Vagina (tissue), 2 donors: ENCODE results near the gene URM1. TPM values are rescaled to one million over a fixed set of nuclear protein-coding genes. Genes with fewer than 3 reads are reported as not detected.
"Not testable (repeated sequence)": the region's sequence is repeated elsewhere in the genome, so short reads cannot be mapped to it uniquely, and the experiment has no call there.

Source experiments
- DNase-seq, 2 donors: peaks; one replicate each; pipeline ENCODE4 v3.0.0-alpha.2; 2017; ENCODE audit errors: extremely low spot score in 2 of 2
- H3K27ac ChIP-seq: fragments of 200-600 bp; sonication (generic); one replicate; pipeline ENCODE4 v1.5.1; 2019
- H3K27me3 ChIP-seq: fragments of 200-600 bp; sonication (generic); one replicate; pipeline ENCODE4 v1.5.1; 2019
- H3K36me3 ChIP-seq, 2 donors: fragments of 200-600 bp; sonication (generic); one replicate each; pipeline ENCODE4 v1.5.1; 2017 to 2019
- H3K4me1 ChIP-seq: fragments of 200-600 bp; sonication (generic); one replicate; pipeline ENCODE4 v1.5.1; 2019
- H3K4me3 ChIP-seq, 2 donors: fragments of 200-600 bp; sonication (generic); 1 replicate in 1 of 2; 2 replicates in 1 of 2; pipeline ENCODE4 v1.5.1; 2016 to 2019
- H3K9me3 ChIP-seq: fragments of 200-600 bp; sonication (generic); one replicate; pipeline ENCODE4 v1.5.1; 2019
- POLR2A ChIP-seq, 2 donors: fragments of 450-650 bp; IDR thresholded peaks; one replicate each; pipeline ENCODE4 v1.6.1; 2017; ENCODE audit warnings: antibody characterized with exemption in 2 of 2, mild to moderate bottlenecking in 2 of 2, moderate library complexity in 2 of 2
- POLR2AphosphoS5 ChIP-seq, 2 donors: sonication (generic); formaldehyde crosslinking; IDR thresholded peaks; one replicate each; pipeline ENCODE4 v1.9.0; 2017; ENCODE audit warnings: antibody characterized with exemption in 2 of 2, mild to moderate bottlenecking in 2 of 2, low read depth in 1 of 2; ENCODE audit not compliant: insufficient read depth in 1 of 2
- intact Hi-C: fragments of 100-400 bp; cut with DNase I; formaldehyde crosslinking; loops from one replicate; pipeline ENCODE4 v1.15.1; 2023
- total RNA-seq: library from RNA; depleted of rRNA; stranded (reverse); fragments of >200 nt; gene quantifications from one replicate; pipeline ENCODE4 v1.2.3, GENCODE V29; 2016
- TF ChIP-seq, protein P1 (sequence below), 3 experiments: fragments of 450-650 bp in 2 of 3; fragments of 200-600 bp in 1 of 3; sonication (generic) in 1 of 3; IDR thresholded peaks; one replicate each; pipeline ENCODE4 v1.5.1; 2017 to 2019; ENCODE audit warnings: antibody characterized with exemption in 3 of 3, mild to moderate bottlenecking in 2 of 3, moderate library complexity in 2 of 3

Gene URM1
- total RNA-seq, 1 donor from 2014 or later = 15.2 TPM

DNA sequence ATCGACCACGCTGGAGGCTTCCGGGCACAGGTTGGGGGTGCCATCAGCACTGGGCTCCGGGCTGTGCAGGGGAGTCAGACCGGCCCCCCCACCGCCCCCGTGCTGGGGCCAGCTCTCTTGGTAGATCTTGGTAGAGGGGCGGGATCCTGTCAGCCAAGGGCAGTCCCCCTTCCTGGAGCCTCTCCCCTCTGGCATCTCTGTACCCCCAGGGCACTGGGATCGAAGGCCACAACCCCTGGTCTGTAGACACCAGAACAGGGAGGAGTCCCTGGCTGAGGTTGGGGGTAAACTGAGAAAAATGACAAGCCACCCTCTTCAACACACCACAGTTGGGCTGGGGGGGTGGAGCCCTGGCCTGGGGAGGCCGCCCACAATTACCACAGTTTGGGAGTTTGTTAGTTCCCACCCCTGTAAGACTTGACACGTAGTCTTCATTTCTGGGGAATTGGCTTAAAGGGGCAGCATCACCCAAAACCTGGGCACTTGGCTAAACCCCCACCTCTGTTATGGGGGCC lies 50.4 kb downstream of the URM1 start:
- intact Hi-C loops = no loop called here

DNA sequence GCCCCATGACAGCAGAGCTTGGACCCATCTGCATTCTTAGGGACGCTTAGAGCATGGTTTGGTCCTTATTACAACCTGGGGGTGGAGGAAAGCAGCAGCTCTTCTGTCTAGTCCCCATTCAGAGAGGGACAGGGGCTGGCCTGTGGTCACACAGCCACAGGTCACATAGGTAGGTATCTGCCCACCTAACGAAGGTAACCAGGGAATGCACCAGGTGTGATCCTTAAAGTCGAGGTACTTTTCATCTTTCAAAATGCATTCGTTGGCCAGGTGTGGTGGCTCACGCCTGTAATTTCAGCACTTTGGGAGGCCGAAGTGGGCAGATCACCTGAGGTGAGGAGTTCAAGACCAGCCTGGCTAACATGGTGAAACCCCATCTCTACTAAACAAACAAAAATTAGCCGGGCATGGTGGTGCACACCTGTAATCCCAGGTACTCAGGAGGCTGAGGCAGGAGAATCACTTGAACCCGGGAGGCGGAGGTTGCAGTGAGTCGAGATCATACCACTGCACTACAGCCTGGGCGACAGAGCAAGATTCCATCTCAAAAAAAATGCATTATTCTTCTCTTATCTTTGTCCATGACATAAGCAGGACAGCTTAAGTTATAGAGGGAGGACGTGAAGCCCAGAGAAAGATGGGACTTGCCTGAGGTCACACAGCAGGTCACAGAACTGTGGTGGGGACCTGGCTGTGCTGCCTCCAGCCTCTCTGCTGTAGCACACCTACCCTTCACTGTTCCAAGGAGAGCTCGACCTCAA lies 51.0 kb downstream of the URM1 start:
- H3K36me3 ChIP-seq, intact Hi-C loops: not testable (repeated sequence)
- H3K4me3 ChIP-seq = peak overlapping the region; percentile 67 to 85

More for the DNA sequence above, 50.4 kb downstream of the URM1 start:
- no peak for TF ChIP-seq POLR2AphosphoS5 (IDR thresholded peaks at IDR 0.05; ENCODE audit: insufficient read depth in 1 of 2, low read depth in 1 of 2)
- TF ChIP-seq, protein P1, sequence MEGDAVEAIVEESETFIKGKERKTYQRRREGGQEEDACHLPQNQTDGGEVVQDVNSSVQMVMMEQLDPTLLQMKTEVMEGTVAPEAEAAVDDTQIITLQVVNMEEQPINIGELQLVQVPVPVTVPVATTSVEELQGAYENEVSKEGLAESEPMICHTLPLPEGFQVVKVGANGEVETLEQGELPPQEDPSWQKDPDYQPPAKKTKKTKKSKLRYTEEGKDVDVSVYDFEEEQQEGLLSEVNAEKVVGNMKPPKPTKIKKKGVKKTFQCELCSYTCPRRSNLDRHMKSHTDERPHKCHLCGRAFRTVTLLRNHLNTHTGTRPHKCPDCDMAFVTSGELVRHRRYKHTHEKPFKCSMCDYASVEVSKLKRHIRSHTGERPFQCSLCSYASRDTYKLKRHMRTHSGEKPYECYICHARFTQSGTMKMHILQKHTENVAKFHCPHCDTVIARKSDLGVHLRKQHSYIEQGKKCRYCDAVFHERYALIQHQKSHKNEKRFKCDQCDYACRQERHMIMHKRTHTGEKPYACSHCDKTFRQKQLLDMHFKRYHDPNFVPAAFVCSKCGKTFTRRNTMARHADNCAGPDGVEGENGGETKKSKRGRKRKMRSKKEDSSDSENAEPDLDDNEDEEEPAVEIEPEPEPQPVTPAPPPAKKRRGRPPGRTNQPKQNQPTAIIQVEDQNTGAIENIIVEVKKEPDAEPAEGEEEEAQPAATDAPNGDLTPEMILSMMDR (IDR thresholded peaks at IDR 0.05) = no peak
- TF ChIP-seq POLR2A (IDR thresholded peaks at IDR 0.05) = no peak
- Histone ChIP-seq H3K4me3 (peak overlapping the region; percentile 67 to 85), H3K4me1 (peaks cover 27% of the 10 kb centered on the region), H3K27me3 (no peaks in the 10 kb centered on the region), H3K36me3 (peaks cover 0 to 6% of the 10 kb centered on the region in 2 donors), H3K27ac (peak overlapping the region; percentile 94), H3K9me3 (no peaks in the 10 kb centered on the region)
- DNase-seq = no peak

DNA sequence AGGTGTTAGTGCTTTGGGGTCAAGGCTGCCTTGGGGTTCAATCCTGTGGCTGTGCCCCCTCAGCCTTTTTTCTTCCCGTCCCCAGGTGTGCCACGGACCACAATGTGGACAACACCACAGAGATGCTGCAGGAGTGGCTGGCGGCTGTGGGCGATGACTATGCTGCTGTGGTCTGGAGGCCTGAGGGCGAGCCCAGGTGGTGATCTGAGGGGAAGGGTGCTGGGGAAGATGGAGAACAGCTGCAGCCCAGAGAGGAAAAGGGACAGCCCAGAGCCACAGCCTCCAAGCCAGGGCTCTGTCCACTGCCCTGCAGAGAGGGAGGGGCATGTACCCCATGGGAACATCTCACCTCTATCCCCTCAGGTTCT lies 51.6 kb downstream of the URM1 start:
- H3K4me3 ChIP-seq = no peak overlapping the region
- no peaks in the 10 kb centered on the region for H3K9me3 ChIP-seq
- H3K4me1 ChIP-seq = peaks cover 27% of the 10 kb centered on the region
- TF ChIP-seq POLR2AphosphoS5 (IDR thresholded peaks at IDR 0.05; ENCODE audit: insufficient read depth in 1 of 2, low read depth in 1 of 2) (no peak), POLR2A (IDR thresholded peaks at IDR 0.05) (no peak)
- TF ChIP-seq, protein P1 (IDR thresholded peaks at IDR 0.05) = no peak
- no peak overlapping the region for H3K27ac ChIP-seq
- peaks cover 0 to 6% of the 10 kb centered on the region in 2 donors for H3K36me3 ChIP-seq
- no peaks in the 10 kb centered on the region for H3K27me3 ChIP-seq
- DNase-seq = no peak
- intact Hi-C loops = no loop called here

More for the DNA sequence above, 51.0 kb downstream of the URM1 start:
- peaks cover 27% of the 10 kb centered on the region for H3K4me1 ChIP-seq
- H3K27me3 ChIP-seq, H3K9me3 ChIP-seq, DNase-seq: not testable (repeated sequence)
- H3K27ac ChIP-seq = peak overlapping the region; percentile 94

DNA sequence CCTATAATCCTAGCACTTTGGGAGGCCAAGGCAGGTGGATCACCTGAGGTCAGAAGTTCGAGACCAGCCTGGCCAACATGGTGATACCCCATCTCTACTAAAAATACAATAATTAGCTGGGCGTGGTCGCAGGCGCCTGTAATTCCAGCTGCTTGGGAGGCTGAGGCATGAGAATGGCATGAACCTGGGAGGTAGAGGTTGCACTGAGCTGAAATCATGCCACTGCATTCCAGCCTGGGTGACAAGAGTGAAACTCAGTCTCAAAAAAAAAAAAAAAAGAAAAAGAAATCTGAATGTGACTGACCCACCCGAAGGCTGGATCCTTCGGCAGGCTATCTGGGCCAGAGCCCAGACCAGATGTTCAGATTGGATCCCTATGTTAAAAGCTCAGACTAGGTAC lies 52.2 kb downstream of the URM1 start:
- H3K27ac ChIP-seq, H3K36me3 ChIP-seq, DNase-seq, intact Hi-C loops, H3K9me3 ChIP-seq, H3K4me3 ChIP-seq, H3K27me3 ChIP-seq: not testable (repeated sequence)
- peaks cover 27% of the 10 kb centered on the region for H3K4me1 ChIP-seq

DNA sequence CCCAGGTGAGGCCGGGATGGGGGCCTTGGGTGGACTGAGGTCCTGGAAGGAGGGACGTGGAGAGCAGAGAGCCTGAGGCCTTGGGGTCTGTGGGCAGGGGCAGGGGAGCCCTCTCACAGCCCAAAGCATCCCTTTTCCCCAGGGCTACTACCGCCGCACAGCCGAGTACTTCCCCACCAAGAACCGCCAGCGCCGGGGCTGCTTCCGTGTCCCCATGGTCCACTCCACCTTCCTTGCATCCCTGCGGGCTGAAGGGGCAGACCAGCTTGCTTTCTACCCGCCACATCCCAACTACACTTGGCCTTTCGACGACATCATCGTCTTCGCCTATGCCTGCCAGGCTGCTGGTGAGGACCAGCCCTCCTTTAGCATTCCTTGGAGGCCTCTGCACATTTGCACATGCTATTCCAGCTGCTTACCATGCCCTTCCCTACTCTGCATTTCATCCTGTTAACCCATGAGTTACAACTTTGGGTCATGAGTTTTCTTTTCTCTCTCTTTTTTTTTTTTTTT lies 53.1 kb downstream of the URM1 start:
- no peak for TF ChIP-seq POLR2A (IDR thresholded peaks at IDR 0.05)
- TF ChIP-seq, protein P1 (IDR thresholded peaks at IDR 0.05) = no peak
- no peak for TF ChIP-seq POLR2AphosphoS5 (IDR thresholded peaks at IDR 0.05; ENCODE audit: insufficient read depth in 1 of 2, low read depth in 1 of 2)
- H3K9me3 ChIP-seq = no peaks in the 10 kb centered on the region
- DNase-seq = no peak
- H3K27ac ChIP-seq = no peak overlapping the region
- intact Hi-C loops = no loop called here
- no peaks in the 10 kb centered on the region for H3K27me3 ChIP-seq
- peaks cover 0 to 6% of the 10 kb centered on the region in 2 donors for H3K36me3 ChIP-seq
- H3K4me3 ChIP-seq = no peak overlapping the region
- peaks cover 21% of the 10 kb centered on the region for H3K4me1 ChIP-seq
